ENCODE measurements around the gene CEP70. TPM values are rescaled to one million over a fixed set of nuclear protein-coding genes. Genes with fewer than 3 reads are reported as not detected.
A peak's percentile ranks its signal among the peaks of the same experiment; 100 is the strongest.
"Not testable (repeated sequence)": the region's sequence is repeated elsewhere in the genome, so short reads cannot be mapped to it uniquely, and the experiment has no call there.

Gene CEP70
- total RNA-seq, 4 donors from 2014 or later = 10.2 to 13.5 (median 12.2) TPM

DNA sequence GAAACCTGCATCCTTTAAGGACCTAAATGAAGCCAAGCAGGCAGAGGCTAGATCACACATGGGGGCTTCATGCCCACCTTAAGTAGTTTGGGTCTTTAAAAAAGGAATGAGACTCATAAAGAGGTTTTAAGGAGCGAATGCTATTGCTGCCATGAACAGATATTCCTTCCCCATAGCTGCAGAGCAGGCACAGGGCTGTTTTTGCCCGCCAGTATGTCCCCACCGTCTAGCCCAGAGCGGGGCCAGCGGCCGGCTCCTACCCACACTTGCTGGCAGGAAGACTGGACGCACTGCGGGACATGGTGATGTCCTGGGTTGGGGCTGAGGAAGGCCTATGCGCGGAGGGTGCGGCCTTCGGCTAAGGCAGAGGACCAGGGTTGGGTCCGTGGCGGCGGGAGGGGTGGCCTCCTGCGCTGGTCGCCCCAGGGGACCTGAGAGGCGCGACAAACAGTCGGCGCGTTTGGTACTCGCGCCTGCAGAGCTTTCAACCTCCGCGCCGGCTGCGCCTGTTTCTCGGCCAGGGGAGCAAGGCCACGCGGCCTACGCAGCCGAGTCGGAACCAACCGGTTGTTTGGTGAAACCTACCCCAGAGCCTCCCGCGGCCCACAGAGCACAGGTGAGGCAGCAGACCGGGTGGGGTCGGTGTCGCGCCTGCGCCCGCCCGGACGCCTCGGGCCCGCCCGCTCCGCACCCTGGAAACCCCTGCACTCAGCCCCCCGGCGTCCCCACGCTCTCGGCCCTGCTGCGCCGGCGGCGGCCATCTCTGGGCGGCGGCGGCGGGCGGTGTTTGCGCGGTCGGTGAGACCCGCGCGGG, 14.5 kb upstream of the CEP70 start, which contains the start of gene FAIM:
Gene FAIM (plus strand): TSS at position 450 of the 814 bp plus-strand sequence. CDS start 10,956 bp downstream, outside the sequence.
- WGBS, 2 donors = 2 to 3% methylated on average over 36 to 55 of the region's 68 CpGs
- intact Hi-C loops (cut with DNase I; ENCODE audit: low total_unique reads) = no loop called here
- DNase-seq (ENCODE audit: low spot score in 2 of 2) = peak; percentile 32 to 94
- H3K4me3 ChIP-seq (ENCODE audit: low read depth, poor library complexity, severe bottlenecking) = peak within 1 kb of the TSS; percentile 73
- TF ChIP-seq, protein P1, sequence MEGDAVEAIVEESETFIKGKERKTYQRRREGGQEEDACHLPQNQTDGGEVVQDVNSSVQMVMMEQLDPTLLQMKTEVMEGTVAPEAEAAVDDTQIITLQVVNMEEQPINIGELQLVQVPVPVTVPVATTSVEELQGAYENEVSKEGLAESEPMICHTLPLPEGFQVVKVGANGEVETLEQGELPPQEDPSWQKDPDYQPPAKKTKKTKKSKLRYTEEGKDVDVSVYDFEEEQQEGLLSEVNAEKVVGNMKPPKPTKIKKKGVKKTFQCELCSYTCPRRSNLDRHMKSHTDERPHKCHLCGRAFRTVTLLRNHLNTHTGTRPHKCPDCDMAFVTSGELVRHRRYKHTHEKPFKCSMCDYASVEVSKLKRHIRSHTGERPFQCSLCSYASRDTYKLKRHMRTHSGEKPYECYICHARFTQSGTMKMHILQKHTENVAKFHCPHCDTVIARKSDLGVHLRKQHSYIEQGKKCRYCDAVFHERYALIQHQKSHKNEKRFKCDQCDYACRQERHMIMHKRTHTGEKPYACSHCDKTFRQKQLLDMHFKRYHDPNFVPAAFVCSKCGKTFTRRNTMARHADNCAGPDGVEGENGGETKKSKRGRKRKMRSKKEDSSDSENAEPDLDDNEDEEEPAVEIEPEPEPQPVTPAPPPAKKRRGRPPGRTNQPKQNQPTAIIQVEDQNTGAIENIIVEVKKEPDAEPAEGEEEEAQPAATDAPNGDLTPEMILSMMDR (IDR thresholded peaks at IDR 0.05) = no peak
- no peak for TF ChIP-seq POLR2A (IDR thresholded peaks at IDR 0.05)

DNA sequence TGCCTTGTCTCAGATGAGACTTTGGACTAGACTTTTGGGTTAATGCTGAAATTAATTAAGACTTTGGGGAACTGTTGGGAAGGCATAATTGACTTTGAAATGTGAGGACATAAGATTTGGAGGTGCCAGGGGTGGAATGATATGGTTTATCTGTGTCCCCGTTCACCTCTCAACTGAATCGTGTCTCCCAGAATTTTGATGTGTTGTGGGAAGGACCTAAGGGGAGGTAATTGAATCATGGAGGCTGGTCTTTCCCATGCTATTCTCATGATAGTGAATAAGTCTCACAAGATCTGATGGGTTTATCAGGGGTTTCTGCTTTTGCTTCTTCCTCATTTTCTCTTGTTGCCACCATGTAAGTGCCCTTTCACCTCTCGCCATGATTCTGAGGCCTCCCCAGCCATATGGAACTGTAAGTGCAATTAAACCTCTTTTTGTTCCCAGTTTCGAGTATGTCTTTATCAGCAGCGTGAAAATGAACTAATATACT, 10.1 kb upstream of the CEP70 start:
- H3K4me3 ChIP-seq (ENCODE audit: low read depth, poor library complexity, severe bottlenecking); intact Hi-C loops (cut with DNase I; ENCODE audit: low total_unique reads); DNase-seq (ENCODE audit: low spot score in 2 of 2): not testable (repeated sequence)
- WGBS, 2 donors = 95 to 97% methylated on average over 5 of the region's 5 CpGs

DNA sequence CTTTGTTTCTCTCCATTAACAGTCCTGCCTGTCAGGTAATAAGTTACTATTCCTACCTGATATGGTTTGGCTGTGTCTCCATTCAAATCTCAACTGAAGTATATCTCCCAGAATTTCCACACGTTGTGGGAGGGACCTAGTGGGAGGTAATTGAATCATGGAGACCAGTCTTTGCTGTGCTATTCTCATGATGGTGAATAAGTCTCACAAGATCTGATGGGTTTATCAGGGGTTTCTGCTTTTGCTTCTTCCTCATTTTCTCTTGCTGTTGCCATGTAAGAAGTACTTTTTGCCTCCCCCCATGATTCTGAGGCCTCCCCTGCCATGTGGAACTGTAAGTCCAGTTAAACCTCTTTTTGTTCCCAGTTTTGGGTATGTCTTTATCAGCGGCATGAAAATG, 7.6 kb upstream of the CEP70 start:
- H3K4me3 ChIP-seq (ENCODE audit: low read depth, poor library complexity, severe bottlenecking); intact Hi-C loops (cut with DNase I; ENCODE audit: low total_unique reads); DNase-seq (ENCODE audit: low spot score in 2 of 2): not testable (repeated sequence)
- WGBS, 2 donors = 75 to 78% methylated on average over 2 of the region's 2 CpGs

DNA sequence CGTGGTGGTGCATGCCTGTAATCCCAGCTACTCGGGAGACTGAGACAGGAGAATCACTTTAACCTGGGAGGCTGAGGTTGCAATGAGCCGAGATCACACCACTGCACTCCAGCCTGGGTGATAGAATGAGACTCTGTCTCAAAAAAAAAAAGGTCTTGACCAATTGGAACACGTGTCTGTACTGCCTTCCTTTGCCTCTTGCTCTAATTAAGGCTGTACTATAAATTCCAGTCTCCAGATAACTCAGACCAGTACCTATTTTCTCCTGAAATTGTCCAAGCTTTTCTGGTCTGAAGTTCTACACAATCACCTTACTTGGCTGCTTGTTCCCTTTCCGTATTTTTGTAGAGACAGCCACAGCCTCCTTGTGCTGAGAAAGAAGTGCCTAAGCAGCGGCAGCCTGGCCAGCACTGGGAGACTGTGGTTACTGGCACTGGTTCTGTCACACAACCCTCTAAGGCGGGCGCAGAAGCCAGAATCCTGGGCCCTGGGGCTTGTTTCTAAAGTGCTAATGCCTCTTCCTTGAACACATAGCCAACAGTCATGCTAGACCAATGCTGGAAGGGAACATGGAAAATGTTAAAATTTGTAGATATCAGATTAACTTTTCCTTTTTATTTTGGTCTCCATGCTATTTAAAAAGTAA, 6.2 kb upstream of the CEP70 start:
- 39 to 40% methylated on average over 8 of the region's 8 CpGs for WGBS, 2 donors
- intact Hi-C loops (cut with DNase I; ENCODE audit: low total_unique reads) = no loop called here
- TF ChIP-seq, protein P1 (IDR thresholded peaks at IDR 0.05) = no peak
- no peak overlapping the region for H3K4me3 ChIP-seq (ENCODE audit: low read depth, poor library complexity, severe bottlenecking)
- DNase-seq (ENCODE audit: low spot score in 2 of 2) = no peak

DNA sequence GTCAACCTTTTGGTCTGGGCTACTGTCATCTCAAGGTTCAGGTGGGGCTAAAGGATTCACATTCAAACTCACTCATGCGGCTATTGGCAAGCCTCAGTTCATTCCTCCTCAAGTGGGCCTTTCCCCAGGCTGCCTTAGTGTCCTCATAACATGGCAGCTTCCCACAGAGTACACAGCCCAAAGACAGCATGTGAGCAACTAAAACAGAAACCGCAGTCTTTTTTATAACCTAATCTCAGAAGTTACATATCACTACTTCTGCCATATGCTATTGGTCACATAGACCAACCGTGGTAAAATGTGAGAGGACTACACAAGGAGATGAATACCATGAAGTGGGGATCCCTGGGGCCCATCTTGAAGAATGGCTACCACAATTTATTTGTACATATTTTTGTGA, 4.5 kb upstream of the CEP70 start:
- no peak overlapping the region for H3K4me3 ChIP-seq (ENCODE audit: low read depth, poor library complexity, severe bottlenecking)
- no peak for DNase-seq (ENCODE audit: low spot score in 2 of 2)
- intact Hi-C loops (cut with DNase I; ENCODE audit: low total_unique reads) = loop anchor here (10.0 kb wide), 1 partner anchor 414 kb away; the partner anchor contains the start of gene ARMC8
- no peak for TF ChIP-seq POLR2A (IDR thresholded peaks at IDR 0.05)
- TF ChIP-seq, protein P1 (IDR thresholded peaks at IDR 0.05) = no peak
- 93 to 98% methylated on average over 3 of the region's 3 CpGs for WGBS, 2 donors

DNA sequence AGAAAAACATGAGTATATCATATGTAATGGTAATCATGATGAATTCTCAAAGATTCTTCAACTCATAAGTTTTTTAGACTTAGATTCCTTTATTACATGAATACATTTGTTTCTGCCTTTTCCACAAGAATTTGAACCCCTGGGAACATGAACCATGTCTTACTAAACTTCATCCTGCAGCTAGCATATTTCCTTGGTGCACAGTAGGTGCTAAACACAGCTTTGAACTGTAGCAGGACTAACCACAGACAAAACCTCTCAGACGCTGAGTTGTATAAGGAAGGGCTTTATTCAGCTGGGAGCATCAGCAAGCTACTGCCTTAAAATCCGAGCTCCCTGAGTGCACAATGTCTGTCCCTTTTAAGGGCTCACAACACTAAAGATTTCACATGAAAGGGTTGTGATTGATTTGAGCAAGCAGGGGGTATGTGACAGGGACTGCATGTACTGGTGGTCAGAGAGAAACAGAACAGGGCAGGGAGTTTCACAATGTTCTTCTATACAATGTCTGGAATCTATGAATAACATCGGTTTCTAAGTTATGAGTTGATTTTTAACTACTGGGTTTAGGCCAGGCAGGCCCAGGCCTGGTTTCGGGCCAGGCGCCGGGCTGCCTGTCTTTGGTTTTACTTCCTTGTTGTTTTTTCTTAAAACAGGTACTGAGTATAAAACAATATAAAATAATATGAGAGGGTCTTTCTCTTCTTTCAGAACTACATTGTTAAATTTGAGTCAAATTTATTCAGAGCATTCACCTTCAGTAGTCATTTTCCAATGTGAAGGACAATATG, 3.3 kb upstream of the CEP70 start:
- not testable (repeated sequence) for H3K4me3 ChIP-seq (ENCODE audit: low read depth, poor library complexity, severe bottlenecking); DNase-seq (ENCODE audit: low spot score in 2 of 2)
- WGBS, 2 donors = 79 to 90% methylated on average over 6 of the region's 6 CpGs
- intact Hi-C loops (cut with DNase I; ENCODE audit: low total_unique reads) = loop anchor here (10.0 kb wide), 1 partner anchor 413 kb away; the partner anchor contains the start of gene ARMC8
